AG09309 (cell line): ENCODE measurements around the gene RCC1.

Experiments used
- DNase-seq: peaks from one replicate; pipeline ENCODE4 v3.0.0-alpha.2; 2010; ENCODE audit warnings: low read depth
- H3K4me3 ChIP-seq: 2 replicates; pipeline ENCODE4 v1.5.1; 2011; ENCODE audit warnings: mild to moderate bottlenecking, low read depth, low read length, moderate library complexity; ENCODE audit not compliant: control insufficient read depth
- TF ChIP-seq, protein P1 (sequence below): IDR thresholded peaks from 2 replicates; pipeline ENCODE4 v1.5.1; 2011; ENCODE audit warnings: mild to moderate bottlenecking, low read depth, low read length, inconsistent platforms; ENCODE audit not compliant: insufficient read depth, control insufficient read depth; ENCODE audit errors: missing control alignments

RCC1 gene

DNA sequence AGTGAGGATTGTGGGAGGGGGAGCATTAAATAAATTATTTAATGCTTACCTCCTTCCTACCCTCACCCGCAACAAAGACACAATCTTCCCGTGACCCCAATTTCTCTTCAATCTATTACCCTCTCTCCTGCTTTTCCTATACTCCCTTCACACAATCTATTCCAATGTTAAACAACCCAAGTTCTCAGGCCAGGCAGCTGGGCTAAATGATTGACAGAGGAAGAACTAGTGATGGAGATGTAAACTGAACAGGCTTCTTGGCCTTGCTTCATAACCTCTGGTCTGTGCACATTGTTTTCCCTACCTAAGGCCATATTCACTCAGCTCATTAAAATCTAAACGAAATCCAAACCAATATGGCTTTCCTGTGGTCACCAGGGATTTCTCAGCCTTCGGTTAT, 3.9 kb upstream of the RCC1 start:
- TF ChIP-seq, protein P1, sequence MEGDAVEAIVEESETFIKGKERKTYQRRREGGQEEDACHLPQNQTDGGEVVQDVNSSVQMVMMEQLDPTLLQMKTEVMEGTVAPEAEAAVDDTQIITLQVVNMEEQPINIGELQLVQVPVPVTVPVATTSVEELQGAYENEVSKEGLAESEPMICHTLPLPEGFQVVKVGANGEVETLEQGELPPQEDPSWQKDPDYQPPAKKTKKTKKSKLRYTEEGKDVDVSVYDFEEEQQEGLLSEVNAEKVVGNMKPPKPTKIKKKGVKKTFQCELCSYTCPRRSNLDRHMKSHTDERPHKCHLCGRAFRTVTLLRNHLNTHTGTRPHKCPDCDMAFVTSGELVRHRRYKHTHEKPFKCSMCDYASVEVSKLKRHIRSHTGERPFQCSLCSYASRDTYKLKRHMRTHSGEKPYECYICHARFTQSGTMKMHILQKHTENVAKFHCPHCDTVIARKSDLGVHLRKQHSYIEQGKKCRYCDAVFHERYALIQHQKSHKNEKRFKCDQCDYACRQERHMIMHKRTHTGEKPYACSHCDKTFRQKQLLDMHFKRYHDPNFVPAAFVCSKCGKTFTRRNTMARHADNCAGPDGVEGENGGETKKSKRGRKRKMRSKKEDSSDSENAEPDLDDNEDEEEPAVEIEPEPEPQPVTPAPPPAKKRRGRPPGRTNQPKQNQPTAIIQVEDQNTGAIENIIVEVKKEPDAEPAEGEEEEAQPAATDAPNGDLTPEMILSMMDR = no peak
- DNase-seq = no peak
- H3K4me3 ChIP-seq = no peak overlapping the region

DNA sequence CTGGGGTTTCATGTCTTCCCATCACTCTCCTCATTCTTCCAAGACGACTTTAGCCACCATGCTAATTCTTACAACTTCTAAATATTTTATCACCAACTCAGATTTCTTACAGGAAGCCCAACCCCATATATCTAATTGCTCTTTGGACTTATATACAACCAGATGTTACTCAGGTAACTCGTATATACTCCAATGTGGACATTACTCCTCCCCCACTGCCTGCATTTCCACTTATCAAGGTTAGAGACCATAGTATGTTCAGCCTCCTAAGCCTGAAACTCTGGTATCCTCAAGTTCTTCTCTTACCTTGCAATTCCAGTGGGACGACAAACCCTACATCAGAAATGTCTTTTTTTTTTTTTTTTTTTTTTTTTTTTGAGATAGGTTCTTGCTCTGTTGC, 2.7 kb upstream of the RCC1 start:
- TF ChIP-seq, protein P1 = no peak
- no peak overlapping the region for H3K4me3 ChIP-seq
- no peak for DNase-seq

DNA sequence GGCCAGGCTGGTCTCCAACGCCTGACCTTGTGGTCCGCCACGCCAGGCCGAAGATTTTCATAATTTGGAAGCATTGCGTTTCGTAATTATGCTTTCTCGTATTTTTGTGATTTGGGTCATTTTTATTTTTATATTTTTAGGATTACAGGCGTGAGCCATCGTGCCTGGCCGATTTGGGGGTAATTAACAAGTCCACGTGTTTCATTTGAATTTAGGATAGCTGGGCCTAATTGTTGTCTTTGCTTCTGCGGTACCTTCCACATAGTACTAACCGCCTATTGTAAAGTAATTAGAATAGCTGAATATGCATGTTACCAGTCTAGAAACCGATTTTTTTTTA, 1.0 kb downstream of the RCC1 start:
- TF ChIP-seq, protein P1 = no peak
- peak overlapping the region; percentile 81 for H3K4me3 ChIP-seq
- no peak for DNase-seq

DNA sequence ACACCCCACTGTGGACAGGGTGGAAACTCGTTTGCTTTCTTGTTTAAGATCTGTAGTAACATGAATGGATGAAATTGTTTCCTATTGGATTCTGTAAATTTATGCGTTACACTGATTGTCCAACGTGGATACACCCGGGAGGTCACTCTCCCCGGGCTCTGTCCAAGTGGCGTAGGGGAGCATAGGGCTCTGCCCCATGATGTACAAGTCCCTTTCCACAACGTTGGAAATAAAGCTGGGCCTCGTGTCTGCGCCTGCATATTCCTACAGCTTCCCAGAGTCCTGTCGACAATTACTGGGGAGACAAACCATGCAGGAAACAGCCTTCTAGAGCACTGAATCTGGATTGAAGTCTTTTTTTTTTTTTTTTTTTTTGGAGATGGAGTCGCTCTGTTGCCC, 1.4 kb downstream of the RCC1 start:
- no peak for DNase-seq
- peak overlapping the region; percentile 81 for H3K4me3 ChIP-seq
- TF ChIP-seq, protein P1 = no peak

DNA sequence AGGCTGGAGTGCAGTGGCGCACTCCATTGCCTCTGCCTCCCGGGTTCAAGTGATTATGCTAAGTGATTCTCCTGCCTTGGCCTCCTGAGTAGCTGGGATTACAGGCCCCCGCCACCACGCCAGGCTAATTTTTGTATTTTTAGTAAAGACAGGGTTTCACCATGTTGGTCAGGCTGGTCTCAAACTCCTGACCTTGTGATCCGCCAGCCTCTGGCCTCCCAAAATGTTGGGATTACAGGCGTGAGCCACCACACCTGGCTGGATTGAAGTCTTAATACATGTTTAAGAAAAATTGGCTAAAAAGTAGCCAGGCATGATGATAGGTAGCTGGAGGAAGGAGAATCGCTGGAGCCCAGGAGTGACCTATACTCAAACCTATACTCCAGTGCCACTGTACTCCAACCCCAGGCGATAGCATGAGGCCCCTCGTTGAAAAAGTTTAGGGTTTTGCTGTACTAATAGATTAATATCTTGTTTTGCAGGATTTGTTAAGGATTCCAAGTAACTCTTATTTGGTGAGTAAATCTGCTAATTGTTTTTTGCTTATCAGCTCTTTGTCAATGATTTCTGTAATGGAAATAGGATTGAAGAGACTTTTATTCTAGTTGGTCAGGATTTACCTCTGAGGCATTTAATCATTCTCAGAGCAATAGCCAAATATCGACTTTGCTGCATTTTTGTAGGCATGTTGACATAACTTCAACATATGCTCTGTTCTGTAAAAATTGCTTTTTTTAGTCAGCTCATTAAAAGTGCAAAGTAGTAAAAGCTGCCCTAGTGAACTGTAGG, 2.0 kb downstream of the RCC1 start:
- TF ChIP-seq, protein P1 = no peak
- H3K4me3 ChIP-seq = peak overlapping the region; percentile 81
- DNase-seq = no peak

DNA sequence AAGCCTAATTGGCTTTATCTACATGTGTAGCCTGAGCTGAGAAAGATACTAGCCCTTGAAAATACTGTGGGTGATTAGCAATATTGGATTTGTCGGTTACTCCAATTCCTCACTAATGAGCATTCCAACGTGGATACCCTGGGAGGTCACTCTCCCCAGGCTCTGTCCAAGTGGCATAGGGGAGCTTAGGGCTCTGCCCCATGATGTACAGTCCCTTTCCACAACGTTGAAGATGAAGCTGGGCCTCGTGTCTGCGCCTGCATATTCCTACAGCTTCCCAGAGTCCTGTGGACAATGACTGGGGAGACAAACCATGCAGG, 2.6 kb downstream of the RCC1 start:
- TF ChIP-seq, protein P1 = no peak
- H3K4me3 ChIP-seq = peak overlapping the region; percentile 81
- DNase-seq = no peak

DNA sequence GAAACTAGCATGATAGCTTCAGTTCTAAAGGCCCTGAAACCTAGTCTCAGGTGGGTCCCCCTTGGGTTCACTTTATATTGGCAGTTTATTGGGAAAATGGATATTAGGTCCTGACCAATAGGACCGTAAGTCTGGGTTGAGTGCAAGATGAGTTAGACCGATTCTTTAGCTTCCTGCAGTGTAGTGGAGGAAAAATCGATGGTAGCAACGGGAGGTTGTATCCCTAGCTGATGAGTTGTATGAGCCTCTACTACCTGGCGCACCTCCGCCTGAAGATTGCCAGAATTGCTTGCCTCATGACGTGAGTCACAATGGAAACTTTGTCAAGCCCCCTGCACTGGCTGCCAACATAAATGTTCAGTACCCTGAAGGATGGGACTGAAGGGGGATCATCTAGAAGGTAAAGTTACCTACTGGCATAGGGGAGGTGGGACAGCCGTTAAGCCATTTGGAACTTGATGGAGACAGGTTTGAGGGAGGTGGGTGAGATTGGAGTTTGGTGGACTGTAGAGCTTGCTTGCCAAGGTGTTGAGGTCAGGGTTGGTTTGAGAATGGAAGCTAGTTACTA, 3.9 kb downstream of the RCC1 start:
- peak overlapping the region; percentile 2 for H3K4me3 ChIP-seq
- TF ChIP-seq, protein P1 = no peak

More for the DNA sequence above, 3.9 kb downstream of the RCC1 start:
- no peak for DNase-seq
